GM23338 (cell line): ENCODE data around the gene C2CD4D. TPM values are rescaled to one million over a fixed set of nuclear protein-coding genes. Genes with fewer than 3 reads are reported as not detected.

Source experiments
- ATAC-seq: fragments of 200-7000 bp; cut with Tn5 transposase; 3 replicates; pipeline ENCODE4 v1.9.1; 2020
- DNase-seq: peaks from one replicate; pipeline ENCODE4 v3.0.0-alpha.2; 2015; ENCODE audit warnings: low spot score
- H2AFZ ChIP-seq: fragments of 200-600 bp; sonication (generic); 2 replicates; pipeline ENCODE4 v1.8.0; 2016; ENCODE audit warnings: antibody characterized with exemption, mild to moderate bottlenecking, moderate library complexity
- H3F3A ChIP-seq: fragments of 200-600 bp; sonication (generic); replicated peaks from 2 replicates; pipeline ENCODE4 v1.8.0; 2017; ENCODE audit warnings: antibody characterized with exemption, mixed run types, low read depth
- H3K27ac ChIP-seq: fragments of 200-600 bp; sonication (generic); 2 replicates; pipeline ENCODE4 v1.6.1; 2016; ENCODE audit warnings: low read depth
- H3K27me3 ChIP-seq: fragments of 200-600 bp; sonication (generic); 2 replicates; pipeline ENCODE4 v1.8.0; 2016; ENCODE audit warnings: mild to moderate bottlenecking, mixed run types, moderate library complexity; ENCODE audit not compliant: insufficient read depth
- H3K36me3 ChIP-seq: fragments of 200-600 bp; sonication (generic); 2 replicates; pipeline ENCODE4 v1.8.0; 2016; ENCODE audit warnings: mild to moderate bottlenecking; ENCODE audit not compliant: insufficient read depth
- H3K4me1 ChIP-seq: fragments of 200-600 bp; sonication (generic); 2 replicates; pipeline ENCODE4 v1.8.0; 2016; ENCODE audit warnings: mild to moderate bottlenecking, moderate library complexity; ENCODE audit not compliant: insufficient read depth
- H3K4me2 ChIP-seq: fragments of 200-600 bp; sonication (generic); 2 replicates; pipeline ENCODE4 v1.7.1; 2017; ENCODE audit warnings: mixed run types
- H3K4me3 ChIP-seq: fragments of 200-600 bp; sonication (generic); 2 replicates; pipeline ENCODE4 v1.6.1; 2016; ENCODE audit warnings: mixed run types
- H3K79me2 ChIP-seq: fragments of 200-600 bp; sonication (generic); replicated peaks from 2 replicates; pipeline ENCODE4 v1.8.0; 2017; ENCODE audit warnings: mild to moderate bottlenecking; ENCODE audit not compliant: insufficient read depth
- H3K9me2 ChIP-seq: fragments of 200-600 bp; sonication (generic); 2 replicates; pipeline ENCODE4 v1.8.0; 2017; ENCODE audit not compliant: insufficient read depth
- H4K20me1 ChIP-seq: fragments of 200-600 bp; sonication (generic); replicated peaks from 2 replicates; pipeline ENCODE4 v1.8.0; 2017; ENCODE audit warnings: mild to moderate bottlenecking; ENCODE audit not compliant: insufficient read depth
- H3K27ac Mint-ChIP-seq: 2 replicates; pipeline ENCODE4 v1.8.0; 2020; ENCODE audit warnings: inconsistent platforms, mild to moderate bottlenecking, moderate library complexity, mixed read lengths
- H3K27me3 Mint-ChIP-seq: 3 replicates; pipeline ENCODE4 v1.8.0; 2022; ENCODE audit warnings: low read depth, mild to moderate bottlenecking, moderate library complexity, mixed read lengths, inconsistent platforms; ENCODE audit not compliant: insufficient read depth, poor library complexity
- H3K36me3 Mint-ChIP-seq: 3 replicates; pipeline ENCODE4 v1.8.0; 2021; ENCODE audit warnings: low read depth, mild to moderate bottlenecking, inconsistent platforms, moderate library complexity, mixed read lengths
- H3K4me1 Mint-ChIP-seq: 3 replicates; pipeline ENCODE4 v1.8.0; 2020; ENCODE audit warnings: mild to moderate bottlenecking, inconsistent platforms, mixed read lengths
- H3K4me3 Mint-ChIP-seq: 3 replicates; pipeline ENCODE4 v1.8.0; 2021; ENCODE audit warnings: moderate library complexity, mild to moderate bottlenecking, inconsistent platforms, mixed read lengths
- H3K9me3 Mint-ChIP-seq: 3 replicates; pipeline ENCODE4 v1.8.0; 2020; ENCODE audit warnings: moderate library complexity, mild to moderate bottlenecking, inconsistent platforms, mixed read lengths
- CREB1 ChIP-seq: fragments of 250-450 bp; sonication (Bioruptor Pico); IDR thresholded peaks from 2 replicates; pipeline ENCODE4 v1.5.0; 2020; ENCODE audit warnings: low read depth, mild to moderate bottlenecking, moderate library complexity
- CTCF ChIP-seq, 2 experiments: fragments of 200-600 bp in 1 of 2; sonication (generic) in 1 of 2; conservative IDR thresholded peaks; 2 replicates each; pipeline versions ENCODE4 v1.5.1 to v1.6.1; 2016 to 2017; ENCODE audit warnings: antibody characterized with exemption in 2 of 2, low read depth in 2 of 2, mild to moderate bottlenecking in 2 of 2, moderate library complexity in 1 of 2
- EZH2 ChIP-seq: fragments of 200-600 bp; sonication (generic); IDR thresholded peaks from one replicate; pipeline ENCODE4 v1.8.0; 2017; ENCODE audit warnings: antibody characterized with exemption, mild to moderate bottlenecking, low read depth; ENCODE audit not compliant: unreplicated experiment
- EZH2phosphoT487 ChIP-seq: fragments of 200-600 bp; sonication (generic); IDR thresholded peaks from one replicate; pipeline ENCODE4 v1.8.1; 2018; ENCODE audit warnings: antibody characterized with exemption; ENCODE audit not compliant: unreplicated experiment
- JUNB ChIP-seq: IDR thresholded peaks from one replicate; pipeline ENCODE4 v1.6.1; 2016; ENCODE audit warnings: antibody characterized with exemption; ENCODE audit not compliant: unreplicated experiment
- NANOG ChIP-seq: IDR thresholded peaks from 2 replicates; pipeline ENCODE4 v1.6.1; 2016; ENCODE audit warnings: antibody characterized with exemption, borderline replicate concordance
- POLR2AphosphoS5 ChIP-seq: IDR thresholded peaks from 2 replicates; pipeline ENCODE4 v1.6.1; 2016; ENCODE audit warnings: antibody characterized with exemption, low read depth
- REST ChIP-seq: IDR thresholded peaks from one replicate; pipeline ENCODE4 v1.6.1; 2018; ENCODE audit warnings: antibody characterized with exemption; ENCODE audit not compliant: unreplicated experiment
- STAT1 ChIP-seq: IDR thresholded peaks from one replicate; pipeline ENCODE4 v1.6.1; 2016; ENCODE audit warnings: antibody characterized with exemption; ENCODE audit not compliant: unreplicated experiment
- ZNF114 ChIP-seq: fragments of 250-450 bp; sonication (Bioruptor Pico); IDR thresholded peaks from 2 replicates; pipeline ENCODE4 v1.5.0; 2020; ENCODE audit warnings: mild to moderate bottlenecking, moderate library complexity
- ZNF331 ChIP-seq: fragments of 250-450 bp; sonication (Bioruptor Pico); IDR thresholded peaks from 2 replicates; pipeline ENCODE4 v1.5.0; 2020; ENCODE audit warnings: low read depth, mild to moderate bottlenecking, moderate library complexity
- ZNF462 ChIP-seq: fragments of 250-450 bp; sonication (Bioruptor Pico); IDR thresholded peaks from 2 replicates; pipeline ENCODE4 v1.5.0; 2020; ENCODE audit warnings: mild to moderate bottlenecking, moderate library complexity
- polyA plus RNA-seq: library from polyadenylated mRNA; unstranded; fragments of >200 nt; fragmentation: Nextera tagmentation; extraction: Ambion mirVana; gene quantifications from 2 replicates; pipeline ENCODE4 v1.2.1, GENCODE V29; 2016
- total RNA-seq: library from RNA; depleted of rRNA; stranded (reverse); fragments of >200 nt; shearing (Covaris generic); gene quantifications from 2 replicates; pipeline ENCODE4 v1.2.3, GENCODE V29; 2014
- TF ChIP-seq, protein P1 (sequence below): IDR thresholded peaks from 2 replicates; pipeline ENCODE4 v1.6.1; 2016; ENCODE audit warnings: antibody characterized with exemption

Gene C2CD4D
- total and polyA plus RNA-seq, 2 experiments from 2014 or later = 0.35 to 0.82 TPM

DNA sequence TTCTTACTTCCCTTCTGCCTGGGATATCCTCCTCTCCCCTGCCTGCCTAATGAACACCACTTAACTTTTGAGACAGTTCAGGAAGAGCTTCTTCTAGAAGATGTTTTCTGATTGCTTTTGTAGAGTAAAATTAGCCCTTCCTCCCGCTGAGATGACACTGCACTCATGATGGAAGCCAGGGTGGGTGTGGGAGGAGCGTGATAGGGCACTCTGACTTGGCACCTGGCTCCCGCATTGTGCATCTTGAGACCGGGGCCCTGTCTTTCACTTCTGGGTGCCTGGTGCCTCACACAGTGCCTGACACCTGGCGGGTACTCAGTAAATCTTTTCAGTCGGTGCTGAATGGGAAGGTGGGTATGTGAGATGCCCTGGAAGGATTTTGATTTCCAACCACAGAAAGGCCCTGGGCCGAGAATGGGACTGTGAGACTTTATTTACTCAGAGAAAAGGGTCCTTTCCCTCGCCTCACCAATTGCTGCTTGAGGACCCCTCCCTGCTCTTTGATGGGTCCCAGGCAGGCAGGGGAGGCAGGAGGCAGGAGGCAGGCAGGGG is 7.1 kb upstream of the C2CD4D start:
- TF ChIP-seq STAT1 (no peak), EZH2phosphoT487 (no peak), CREB1 (CRISPR knock-in tag) (no peak), ZNF331 (CRISPR knock-in tag) (no peak), ZNF114 (CRISPR knock-in tag) (no peak), CTCF (conservative IDR thresholded peaks at IDR 0.05; ENCODE audit: low read depth in 2 of 2) (no peak), POLR2AphosphoS5 (no peak), EZH2 (no peak), ZNF462 (CRISPR knock-in tag) (no peak), REST (no peak), NANOG (no peak), JUNB (no peak)
- TF ChIP-seq, protein P1, sequence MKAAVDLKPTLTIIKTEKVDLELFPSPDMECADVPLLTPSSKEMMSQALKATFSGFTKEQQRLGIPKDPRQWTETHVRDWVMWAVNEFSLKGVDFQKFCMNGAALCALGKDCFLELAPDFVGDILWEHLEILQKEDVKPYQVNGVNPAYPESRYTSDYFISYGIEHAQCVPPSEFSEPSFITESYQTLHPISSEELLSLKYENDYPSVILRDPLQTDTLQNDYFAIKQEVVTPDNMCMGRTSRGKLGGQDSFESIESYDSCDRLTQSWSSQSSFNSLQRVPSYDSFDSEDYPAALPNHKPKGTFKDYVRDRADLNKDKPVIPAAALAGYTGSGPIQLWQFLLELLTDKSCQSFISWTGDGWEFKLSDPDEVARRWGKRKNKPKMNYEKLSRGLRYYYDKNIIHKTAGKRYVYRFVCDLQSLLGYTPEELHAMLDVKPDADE = no peak
- 0 out of 2 replicates have a peak, but pooled peaks cover 4% of the 10 kb centered on the region for H3K4me1 ChIP-seq
- no peak overlapping the region for H3K27ac ChIP-seq
- ATAC-seq (no peak), DNase-seq (no peak)
- peaks cover 7% of the 10 kb centered on the region for H3K27me3 Mint-ChIP-seq
- peak overlapping the region; percentile 20; the same call in 1 of the 2 replicates for H3K4me2 ChIP-seq
- peaks cover 14% of the 10 kb centered on the region for H3K4me1 Mint-ChIP-seq
- H3K79me2 ChIP-seq = no peaks in the 10 kb centered on the region
- H4K20me1 ChIP-seq = no peaks in the 10 kb centered on the region
- H3K27ac Mint-ChIP-seq = no peak overlapping the region
- no peaks in the 10 kb centered on the region for H3K9me3 Mint-ChIP-seq
- no peaks in the 10 kb centered on the region for H3K9me2 ChIP-seq
- H3F3A ChIP-seq = no peaks in the 10 kb centered on the region
- H3K36me3 ChIP-seq = no peaks in the 10 kb centered on the region
- no peak overlapping the region for H3K4me3 Mint-ChIP-seq
- H3K27me3 ChIP-seq = peaks cover 4% of the 10 kb centered on the region; the same call in 1 of the 2 replicates
- H2AFZ ChIP-seq = no peak overlapping the region
- H3K36me3 Mint-ChIP-seq = no peaks in the 10 kb centered on the region; the same call in 2 of the 3 replicates
- no peak overlapping the region for H3K4me3 ChIP-seq
